ENCODE measurements around the gene PAK6. TPM values are rescaled to one million over a fixed set of nuclear protein-coding genes. Genes with fewer than 3 reads are reported as not detected.
A peak's percentile ranks its signal among the peaks of the same experiment; 100 is the strongest.

The PAK6 gene
- total RNA-seq, 1 donor from 2014 or later: 0.31 TPM

DNA sequence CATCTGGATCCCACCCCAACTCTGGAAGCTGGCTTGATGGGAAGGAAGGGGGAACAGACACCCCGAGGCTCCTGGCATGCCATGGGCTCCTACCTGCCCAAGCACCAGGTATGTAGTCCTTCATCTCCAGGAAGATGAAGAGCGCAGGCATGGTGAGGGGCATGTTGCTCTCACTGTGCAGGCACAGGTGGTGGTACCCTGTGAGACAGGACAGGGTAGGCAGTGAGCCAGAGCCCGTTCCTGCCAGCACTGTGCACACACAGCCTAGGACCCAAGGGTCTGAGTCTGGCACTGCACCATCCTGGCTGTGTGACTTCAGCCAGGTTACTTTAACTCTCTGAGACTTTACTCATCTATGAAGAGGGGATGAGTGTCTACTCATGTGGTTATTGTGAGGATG is 53.4 kb downstream of the PAK6 start:
- H3K9me3 Mint-ChIP-seq (ENCODE audit: unreplicated experiment): no peaks in the 10 kb centered on the region
- DNase-seq (ENCODE audit: low spot score): no peak
- H3K27ac Mint-ChIP-seq (ENCODE audit: unreplicated experiment): no peak overlapping the region
- H3K4me3 Mint-ChIP-seq (ENCODE audit: unreplicated experiment): no peak overlapping the region
- peaks cover 14% of the 10 kb centered on the region for H3K27me3 Mint-ChIP-seq (ENCODE audit: unreplicated experiment)
- TF ChIP-seq, protein P1, sequence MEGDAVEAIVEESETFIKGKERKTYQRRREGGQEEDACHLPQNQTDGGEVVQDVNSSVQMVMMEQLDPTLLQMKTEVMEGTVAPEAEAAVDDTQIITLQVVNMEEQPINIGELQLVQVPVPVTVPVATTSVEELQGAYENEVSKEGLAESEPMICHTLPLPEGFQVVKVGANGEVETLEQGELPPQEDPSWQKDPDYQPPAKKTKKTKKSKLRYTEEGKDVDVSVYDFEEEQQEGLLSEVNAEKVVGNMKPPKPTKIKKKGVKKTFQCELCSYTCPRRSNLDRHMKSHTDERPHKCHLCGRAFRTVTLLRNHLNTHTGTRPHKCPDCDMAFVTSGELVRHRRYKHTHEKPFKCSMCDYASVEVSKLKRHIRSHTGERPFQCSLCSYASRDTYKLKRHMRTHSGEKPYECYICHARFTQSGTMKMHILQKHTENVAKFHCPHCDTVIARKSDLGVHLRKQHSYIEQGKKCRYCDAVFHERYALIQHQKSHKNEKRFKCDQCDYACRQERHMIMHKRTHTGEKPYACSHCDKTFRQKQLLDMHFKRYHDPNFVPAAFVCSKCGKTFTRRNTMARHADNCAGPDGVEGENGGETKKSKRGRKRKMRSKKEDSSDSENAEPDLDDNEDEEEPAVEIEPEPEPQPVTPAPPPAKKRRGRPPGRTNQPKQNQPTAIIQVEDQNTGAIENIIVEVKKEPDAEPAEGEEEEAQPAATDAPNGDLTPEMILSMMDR (IDR thresholded peaks at IDR 0.05; ENCODE audit: unreplicated experiment): no peak
- H3K36me3 Mint-ChIP-seq (ENCODE audit: low read depth, unreplicated experiment): peaks cover 6% of the 10 kb centered on the region
- H3K4me1 Mint-ChIP-seq (ENCODE audit: unreplicated experiment): peaks cover 11% of the 10 kb centered on the region

DNA sequence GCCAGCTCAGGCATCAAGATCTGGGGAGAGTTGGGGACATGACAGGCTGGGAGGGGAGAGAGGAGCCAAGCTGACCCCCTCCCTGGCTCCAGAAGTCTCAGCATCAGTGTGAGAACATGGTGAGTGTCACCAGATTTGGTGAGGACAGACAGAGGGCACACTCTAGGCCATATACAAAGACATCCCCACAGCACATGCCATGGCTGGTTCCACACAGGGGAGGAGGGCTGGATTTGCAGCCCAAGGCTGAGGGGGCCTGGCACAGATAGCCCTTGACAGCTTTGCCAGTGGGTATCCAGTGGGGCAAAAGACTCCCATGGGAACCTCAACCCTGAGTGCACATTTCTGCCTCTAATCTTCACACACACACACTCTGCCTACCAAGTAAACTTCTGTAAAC is 54.1 kb downstream of the PAK6 start:
- H3K27me3 Mint-ChIP-seq (ENCODE audit: unreplicated experiment): peaks cover 22% of the 10 kb centered on the region
- TF ChIP-seq, protein P1 (IDR thresholded peaks at IDR 0.05; ENCODE audit: unreplicated experiment): no peak
- no peak overlapping the region for H3K27ac Mint-ChIP-seq (ENCODE audit: unreplicated experiment)
- no peak for DNase-seq (ENCODE audit: low spot score)
- H3K9me3 Mint-ChIP-seq (ENCODE audit: unreplicated experiment): no peaks in the 10 kb centered on the region
- H3K36me3 Mint-ChIP-seq (ENCODE audit: low read depth, unreplicated experiment): peaks cover 10% of the 10 kb centered on the region
- H3K4me1 Mint-ChIP-seq (ENCODE audit: unreplicated experiment): peaks cover 11% of the 10 kb centered on the region
- no peak overlapping the region for H3K4me3 Mint-ChIP-seq (ENCODE audit: unreplicated experiment)

DNA sequence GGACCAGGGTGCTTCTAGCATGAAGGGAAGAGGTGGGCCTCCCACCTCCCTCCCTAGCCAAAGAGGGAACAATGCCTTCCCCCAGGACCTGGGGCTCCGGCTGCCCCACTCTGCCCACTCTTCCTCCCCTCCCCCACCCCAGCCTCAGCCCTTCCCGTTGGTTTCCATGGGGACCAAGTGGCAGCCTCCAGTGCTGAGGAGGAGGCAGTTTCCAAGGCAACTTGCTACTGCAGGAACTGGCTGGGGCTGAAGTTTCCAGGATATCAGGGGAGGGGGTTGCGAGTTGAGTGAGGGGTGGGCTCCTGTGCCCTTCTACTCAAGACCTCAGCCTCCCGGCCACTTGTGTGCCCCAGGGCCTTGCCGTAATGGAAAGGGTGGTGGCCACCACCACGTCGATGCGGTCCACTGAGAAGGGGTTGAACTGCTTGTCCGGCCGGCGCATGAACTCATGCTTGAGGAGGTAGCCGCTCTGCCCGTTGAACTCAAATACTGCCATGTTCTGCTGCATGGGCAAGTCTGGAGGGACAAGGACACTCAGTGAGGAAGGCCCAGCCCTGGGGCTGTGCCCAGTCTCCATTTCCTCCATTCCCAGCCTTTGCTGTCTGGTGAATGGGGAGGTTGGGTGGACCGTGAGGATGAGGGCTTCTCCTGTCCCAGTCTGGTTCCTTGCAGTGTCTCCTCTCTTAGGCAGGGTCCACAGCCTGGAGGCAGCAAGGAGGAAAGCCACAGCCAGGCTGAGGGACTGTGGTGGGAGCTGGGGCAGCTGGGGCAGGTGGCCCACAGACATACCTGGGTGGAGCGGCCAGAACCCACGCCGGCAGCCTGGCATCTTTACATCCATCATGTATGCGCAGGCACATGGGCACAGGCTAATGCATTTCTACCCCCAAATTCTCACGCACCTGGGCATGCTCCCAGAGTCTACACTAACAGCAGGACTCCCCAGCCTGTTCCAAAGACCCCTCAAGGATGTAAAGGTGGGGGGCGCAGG is 55.3 kb downstream of the PAK6 start:
- TF ChIP-seq, protein P1 (IDR thresholded peaks at IDR 0.05; ENCODE audit: unreplicated experiment): no peak
- DNase-seq (ENCODE audit: low spot score): no peak
- no peak overlapping the region for H3K4me3 Mint-ChIP-seq (ENCODE audit: unreplicated experiment)
- no peaks in the 10 kb centered on the region for H3K9me3 Mint-ChIP-seq (ENCODE audit: unreplicated experiment)
- peaks cover 11% of the 10 kb centered on the region for H3K4me1 Mint-ChIP-seq (ENCODE audit: unreplicated experiment)
- no peak overlapping the region for H3K27ac Mint-ChIP-seq (ENCODE audit: unreplicated experiment)
- H3K36me3 Mint-ChIP-seq (ENCODE audit: low read depth, unreplicated experiment): peaks cover 15% of the 10 kb centered on the region
- peaks cover 23% of the 10 kb centered on the region for H3K27me3 Mint-ChIP-seq (ENCODE audit: unreplicated experiment)

DNA sequence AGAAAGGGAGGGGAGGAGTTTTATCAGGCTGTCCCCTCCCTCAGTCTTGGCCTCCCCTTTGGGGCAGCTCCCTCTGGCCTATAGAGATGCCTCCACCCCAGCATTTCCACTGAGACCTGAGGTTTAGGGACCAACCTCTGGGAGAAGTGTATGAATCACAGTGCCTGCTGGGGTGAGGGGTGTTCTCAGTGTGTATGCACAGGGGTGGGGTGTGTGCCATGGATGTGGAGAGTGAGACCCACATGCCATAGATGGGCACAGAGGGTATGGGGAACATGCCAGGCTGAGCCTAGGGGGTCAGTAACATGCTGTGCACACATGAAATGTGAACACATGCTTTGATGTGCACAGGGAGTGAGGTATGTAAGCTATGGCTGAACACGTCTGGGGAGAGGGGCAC is 56.4 kb downstream of the PAK6 start:
- Mint-ChIP-seq H3K4me1 (ENCODE audit: unreplicated experiment) (peaks cover 11% of the 10 kb centered on the region), H3K36me3 (ENCODE audit: low read depth, unreplicated experiment) (peaks cover 22% of the 10 kb centered on the region), H3K27ac (ENCODE audit: unreplicated experiment) (peak overlapping the region; percentile 48), H3K9me3 (ENCODE audit: unreplicated experiment) (no peaks in the 10 kb centered on the region), H3K27me3 (ENCODE audit: unreplicated experiment) (peaks cover 21% of the 10 kb centered on the region), H3K4me3 (ENCODE audit: unreplicated experiment) (no peak overlapping the region)
- TF ChIP-seq, protein P1 (IDR thresholded peaks at IDR 0.05; ENCODE audit: unreplicated experiment): no peak
- no peak for DNase-seq (ENCODE audit: low spot score)

All from endothelial cell (in vitro differentiated cells).